HCT116 (cell line): ENCODE results near the gene LCE3D.

ENCODE experiments used
- CBX3 ChIP-seq: IDR thresholded peaks from 2 replicates; pipeline ENCODE4 v1.6.1; 2012; ENCODE audit warnings: low read depth
- CEBPB ChIP-seq: IDR thresholded peaks from 2 replicates; pipeline ENCODE4 v1.6.1; 2012; ENCODE audit warnings: low read depth
- EGR1 ChIP-seq: IDR thresholded peaks from 2 replicates; pipeline ENCODE4 v1.6.1; 2012; ENCODE audit warnings: low read depth
- ELF1 ChIP-seq: IDR thresholded peaks from 2 replicates; pipeline ENCODE4 v1.6.1; 2012; ENCODE audit warnings: low read depth, borderline replicate concordance
- POLR2A ChIP-seq: IDR thresholded peaks from 2 replicates; pipeline ENCODE4 v1.7.0; 2011; ENCODE audit warnings: borderline replicate concordance; ENCODE audit not compliant: insufficient read depth, insufficient read length; ENCODE audit errors: extremely low read depth
- POLR2AphosphoS5 ChIP-seq: IDR thresholded peaks from 2 replicates; pipeline ENCODE4 v1.6.1; 2011; ENCODE audit warnings: mild to moderate bottlenecking, low read depth, low read length, moderate library complexity
- RAD21 ChIP-seq: IDR thresholded peaks from 2 replicates; pipeline ENCODE4 v1.6.1; 2012; ENCODE audit warnings: low read depth, mild to moderate bottlenecking
- SIN3A ChIP-seq: IDR thresholded peaks from 2 replicates; pipeline ENCODE4 v1.6.1; 2012; ENCODE audit warnings: low read depth
- SP1 ChIP-seq: IDR thresholded peaks from 2 replicates; pipeline ENCODE4 v1.6.1; 2012; ENCODE audit warnings: low read depth
- ZFX ChIP-seq: fragments of 450-650 bp; IDR thresholded peaks from 2 replicates; pipeline ENCODE4 v1.6.1; 2017
- TF ChIP-seq, protein P1 (sequence below): IDR thresholded peaks from 2 replicates; pipeline ENCODE4 v1.6.1; 2012; ENCODE audit warnings: low read depth
- TF ChIP-seq, protein P2 (sequence below), 3 experiments: fragments of 200-600 bp in 1 of 3; sonication (generic) in 1 of 3; IDR thresholded peaks in 2 of 3; conservative IDR thresholded peaks in 1 of 3; 2 replicates each; pipeline ENCODE4 v1.5.1; 2012 to 2017; ENCODE audit warnings: low read depth in 2 of 3, low read length in 2 of 3, antibody characterized with exemption in 1 of 3, borderline replicate concordance in 1 of 3, control low read depth in 1 of 3, mild to moderate bottlenecking in 1 of 3, mixed read lengths in 1 of 3, mixed run types in 1 of 3, moderate library complexity in 1 of 3; ENCODE audit not compliant: insufficient read depth in 1 of 3

DNA sequence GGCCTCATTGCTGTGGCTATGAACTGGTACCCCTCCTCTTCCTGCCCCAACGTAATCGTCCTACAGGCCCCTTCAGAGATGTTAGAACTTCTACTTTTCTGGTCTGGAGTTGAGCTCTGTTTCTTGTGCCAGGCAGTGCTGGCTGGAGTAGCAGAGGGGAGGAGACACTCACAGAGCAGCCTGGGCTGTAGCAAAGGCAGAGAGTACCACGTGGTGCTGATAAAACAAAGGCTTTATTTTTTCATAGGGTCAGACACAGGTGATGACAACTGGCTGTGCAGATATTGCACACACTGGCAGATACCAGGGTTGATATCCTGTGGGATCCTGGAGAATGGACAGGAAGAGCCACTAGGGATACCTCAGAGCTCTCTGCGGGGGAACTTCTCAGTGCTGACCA, 42.8 kb downstream of the LCE3D start:
- TF ChIP-seq ZFX: no peak
- no peak for TF ChIP-seq POLR2A
- no peak for TF ChIP-seq ELF1
- TF ChIP-seq SP1: no peak
- no peak for TF ChIP-seq RAD21
- no peak for TF ChIP-seq POLR2AphosphoS5
- TF ChIP-seq SIN3A: no peak
- TF ChIP-seq CBX3: no peak
- TF ChIP-seq, protein P1, sequence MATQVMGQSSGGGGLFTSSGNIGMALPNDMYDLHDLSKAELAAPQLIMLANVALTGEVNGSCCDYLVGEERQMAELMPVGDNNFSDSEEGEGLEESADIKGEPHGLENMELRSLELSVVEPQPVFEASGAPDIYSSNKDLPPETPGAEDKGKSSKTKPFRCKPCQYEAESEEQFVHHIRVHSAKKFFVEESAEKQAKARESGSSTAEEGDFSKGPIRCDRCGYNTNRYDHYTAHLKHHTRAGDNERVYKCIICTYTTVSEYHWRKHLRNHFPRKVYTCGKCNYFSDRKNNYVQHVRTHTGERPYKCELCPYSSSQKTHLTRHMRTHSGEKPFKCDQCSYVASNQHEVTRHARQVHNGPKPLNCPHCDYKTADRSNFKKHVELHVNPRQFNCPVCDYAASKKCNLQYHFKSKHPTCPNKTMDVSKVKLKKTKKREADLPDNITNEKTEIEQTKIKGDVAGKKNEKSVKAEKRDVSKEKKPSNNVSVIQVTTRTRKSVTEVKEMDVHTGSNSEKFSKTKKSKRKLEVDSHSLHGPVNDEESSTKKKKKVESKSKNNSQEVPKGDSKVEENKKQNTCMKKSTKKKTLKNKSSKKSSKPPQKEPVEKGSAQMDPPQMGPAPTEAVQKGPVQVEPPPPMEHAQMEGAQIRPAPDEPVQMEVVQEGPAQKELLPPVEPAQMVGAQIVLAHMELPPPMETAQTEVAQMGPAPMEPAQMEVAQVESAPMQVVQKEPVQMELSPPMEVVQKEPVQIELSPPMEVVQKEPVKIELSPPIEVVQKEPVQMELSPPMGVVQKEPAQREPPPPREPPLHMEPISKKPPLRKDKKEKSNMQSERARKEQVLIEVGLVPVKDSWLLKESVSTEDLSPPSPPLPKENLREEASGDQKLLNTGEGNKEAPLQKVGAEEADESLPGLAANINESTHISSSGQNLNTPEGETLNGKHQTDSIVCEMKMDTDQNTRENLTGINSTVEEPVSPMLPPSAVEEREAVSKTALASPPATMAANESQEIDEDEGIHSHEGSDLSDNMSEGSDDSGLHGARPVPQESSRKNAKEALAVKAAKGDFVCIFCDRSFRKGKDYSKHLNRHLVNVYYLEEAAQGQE: no peak
- TF ChIP-seq, protein P2, sequence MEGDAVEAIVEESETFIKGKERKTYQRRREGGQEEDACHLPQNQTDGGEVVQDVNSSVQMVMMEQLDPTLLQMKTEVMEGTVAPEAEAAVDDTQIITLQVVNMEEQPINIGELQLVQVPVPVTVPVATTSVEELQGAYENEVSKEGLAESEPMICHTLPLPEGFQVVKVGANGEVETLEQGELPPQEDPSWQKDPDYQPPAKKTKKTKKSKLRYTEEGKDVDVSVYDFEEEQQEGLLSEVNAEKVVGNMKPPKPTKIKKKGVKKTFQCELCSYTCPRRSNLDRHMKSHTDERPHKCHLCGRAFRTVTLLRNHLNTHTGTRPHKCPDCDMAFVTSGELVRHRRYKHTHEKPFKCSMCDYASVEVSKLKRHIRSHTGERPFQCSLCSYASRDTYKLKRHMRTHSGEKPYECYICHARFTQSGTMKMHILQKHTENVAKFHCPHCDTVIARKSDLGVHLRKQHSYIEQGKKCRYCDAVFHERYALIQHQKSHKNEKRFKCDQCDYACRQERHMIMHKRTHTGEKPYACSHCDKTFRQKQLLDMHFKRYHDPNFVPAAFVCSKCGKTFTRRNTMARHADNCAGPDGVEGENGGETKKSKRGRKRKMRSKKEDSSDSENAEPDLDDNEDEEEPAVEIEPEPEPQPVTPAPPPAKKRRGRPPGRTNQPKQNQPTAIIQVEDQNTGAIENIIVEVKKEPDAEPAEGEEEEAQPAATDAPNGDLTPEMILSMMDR (IDR thresholded peaks at IDR 0.05 in 2 of 3, conservative IDR thresholded peaks at IDR 0.05 in 1 of 3; ENCODE audit: borderline replicate concordance in 1 of 3, insufficient read depth in 1 of 3, low read depth in 2 of 3, low read length in 2 of 3): no peak
- TF ChIP-seq CEBPB: no peak
- TF ChIP-seq EGR1: no peak
